GM23248 (cell line): Measurements from ENCODE around the gene RTN4. TPM values are rescaled to one million over a fixed set of nuclear protein-coding genes. Genes with fewer than 3 reads are reported as not detected.

Experiments used
- DNase-seq: peaks from one replicate; pipeline ENCODE4 v3.0.0-alpha.2; 2015
- H2AFZ ChIP-seq: fragments of 200-600 bp; sonication (generic); 2 replicates; pipeline ENCODE4 v1.6.1; 2016; ENCODE audit warnings: antibody characterized with exemption
- H3F3A ChIP-seq: fragments of 200-600 bp; sonication (generic); 2 replicates; pipeline ENCODE4 v1.6.1; 2016; ENCODE audit warnings: mild to moderate bottlenecking, antibody characterized with exemption, mixed run types; ENCODE audit not compliant: insufficient read depth
- H3K27ac ChIP-seq: fragments of 200-600 bp; sonication (generic); 2 replicates; pipeline ENCODE4 v1.5.1; 2016; ENCODE audit warnings: mild to moderate bottlenecking
- H3K27me3 ChIP-seq: fragments of 200-600 bp; sonication (generic); replicated peaks from 2 replicates; pipeline ENCODE4 v1.6.1; 2016; ENCODE audit warnings: mild to moderate bottlenecking; ENCODE audit not compliant: insufficient read depth
- H3K36me3 ChIP-seq: fragments of 200-600 bp; sonication (generic); 2 replicates; pipeline ENCODE4 v1.6.1; 2016; ENCODE audit warnings: low read depth, mild to moderate bottlenecking
- H3K4me1 ChIP-seq: fragments of 200-600 bp; sonication (generic); 2 replicates; pipeline ENCODE4 v1.6.1; 2016; ENCODE audit warnings: mild to moderate bottlenecking; ENCODE audit not compliant: insufficient read depth
- H3K4me2 ChIP-seq: fragments of 200-600 bp; sonication (generic); one replicate; pipeline ENCODE4 v1.6.1; 2016; ENCODE audit warnings: mild to moderate bottlenecking; ENCODE audit not compliant: unreplicated experiment
- H3K4me3 ChIP-seq: fragments of 200-600 bp; sonication (generic); 2 replicates; pipeline ENCODE4 v1.5.1; 2016; ENCODE audit warnings: mild to moderate bottlenecking
- H3K79me2 ChIP-seq: fragments of 200-600 bp; sonication (generic); 2 replicates; pipeline ENCODE4 v1.6.1; 2016; ENCODE audit warnings: mild to moderate bottlenecking; ENCODE audit not compliant: insufficient read depth
- H3K9ac ChIP-seq: fragments of 200-600 bp; sonication (generic); 2 replicates; pipeline ENCODE4 v1.6.1; 2016; ENCODE audit warnings: mild to moderate bottlenecking
- H3K9me2 ChIP-seq: fragments of 200-600 bp; sonication (generic); 2 replicates; pipeline ENCODE4 v1.6.1; 2016; ENCODE audit warnings: mixed run types, mild to moderate bottlenecking, moderate library complexity; ENCODE audit not compliant: insufficient read depth
- H3K9me3 ChIP-seq: fragments of 200-600 bp; sonication (generic); one replicate; pipeline ENCODE4 v1.6.1; 2017; ENCODE audit warnings: low read depth
- H4K20me1 ChIP-seq: fragments of 200-600 bp; sonication (generic); 2 replicates; pipeline ENCODE4 v1.6.0; 2016; ENCODE audit not compliant: insufficient read depth
- EZH2 ChIP-seq: fragments of 200-600 bp; sonication (generic); IDR thresholded peaks from 2 replicates; pipeline ENCODE4 v1.6.1; 2018; ENCODE audit warnings: antibody characterized with exemption, mild to moderate bottlenecking; ENCODE audit not compliant: insufficient read depth, poor library complexity, severe bottlenecking
- EZH2phosphoT487 ChIP-seq: fragments of 200-600 bp; sonication (generic); IDR thresholded peaks from 2 replicates; pipeline ENCODE4 v1.6.1; 2018; ENCODE audit warnings: antibody characterized with exemption, moderate library complexity, mild to moderate bottlenecking, low read depth; ENCODE audit not compliant: insufficient read depth
- WGBS, 2 experiments: methylation state at CpG; one replicate each; pipeline ENCODE4 v1.1.6; 2015 to 2017; ENCODE audit warnings: low lambda C conversion rate in 2 of 2, low coverage in 1 of 2; ENCODE audit errors: missing lambda C conversion rate in 2 of 2; 5-methylcytosine and 5-hydroxymethylcytosine counted together
- in situ Hi-C: fragments of 300-500 bp; cut with MboI; formaldehyde crosslinking; loops from 2 replicates; pipeline ENCODE4 v1.15.0; 2020
- polyA plus RNA-seq: library from polyadenylated mRNA; unstranded; fragments of >200 nt; fragmentation: Nextera tagmentation; extraction: Ambion mirVana; gene quantifications from 2 replicates; pipeline ENCODE4 v1.2.1, GENCODE V29; 2016
- total RNA-seq: library from RNA; depleted of rRNA; stranded (reverse); fragments of >200 nt; shearing (Covaris generic); gene quantifications from 2 replicates; pipeline ENCODE4 v1.2.3, GENCODE V29; 2014

Gene RTN4
- total and polyA plus RNA-seq, 2 experiments from 2014 or later: 361 to 425 TPM

DNA sequence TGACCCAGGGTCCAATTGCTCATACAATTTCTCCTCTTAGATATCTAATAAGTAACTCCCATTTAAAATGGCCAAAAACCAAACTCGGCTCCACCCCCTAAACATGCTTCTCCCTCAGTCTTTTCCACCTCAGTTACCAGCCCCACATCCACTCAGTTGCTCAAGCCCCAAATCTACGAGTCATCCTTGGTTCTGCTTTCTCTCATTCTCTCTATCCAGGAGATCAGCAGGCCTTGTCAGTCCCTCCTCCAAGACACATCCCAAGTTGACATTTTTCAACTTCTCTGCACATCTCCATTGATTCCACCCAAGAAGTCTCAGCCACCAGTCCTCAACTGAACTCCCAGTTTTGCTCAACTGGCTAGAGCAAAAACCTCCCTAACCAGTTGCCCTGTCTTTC lies 40.5 kb upstream of the RTN4 start:
- no peak overlapping the region for H3K9ac ChIP-seq
- H4K20me1 ChIP-seq: no peaks in the 10 kb centered on the region
- DNase-seq: peak; percentile 65
- H3K4me3 ChIP-seq: no peak overlapping the region
- peaks cover 18% of the 10 kb centered on the region for H3K4me1 ChIP-seq
- 81 to 88% methylated on average over 2 of the region's 2 CpGs for WGBS, 2 experiments
- no peaks in the 10 kb centered on the region for H3K79me2 ChIP-seq
- H3K27ac ChIP-seq: no peak overlapping the region
- H2AFZ ChIP-seq: no peak overlapping the region
- 0 out of 2 replicates have a peak, but pooled peaks cover 5% of the 10 kb centered on the region for H3F3A ChIP-seq
- no peak overlapping the region for H3K4me2 ChIP-seq
- H3K9me3 ChIP-seq: no peaks in the 10 kb centered on the region
- H3K36me3 ChIP-seq: no peaks in the 10 kb centered on the region
- in situ Hi-C loops: no loop called here
- TF ChIP-seq EZH2 (no peak), EZH2phosphoT487 (no peak)
- H3K27me3 ChIP-seq: no peaks in the 10 kb centered on the region
- H3K9me2 ChIP-seq: no peaks in the 10 kb centered on the region

DNA sequence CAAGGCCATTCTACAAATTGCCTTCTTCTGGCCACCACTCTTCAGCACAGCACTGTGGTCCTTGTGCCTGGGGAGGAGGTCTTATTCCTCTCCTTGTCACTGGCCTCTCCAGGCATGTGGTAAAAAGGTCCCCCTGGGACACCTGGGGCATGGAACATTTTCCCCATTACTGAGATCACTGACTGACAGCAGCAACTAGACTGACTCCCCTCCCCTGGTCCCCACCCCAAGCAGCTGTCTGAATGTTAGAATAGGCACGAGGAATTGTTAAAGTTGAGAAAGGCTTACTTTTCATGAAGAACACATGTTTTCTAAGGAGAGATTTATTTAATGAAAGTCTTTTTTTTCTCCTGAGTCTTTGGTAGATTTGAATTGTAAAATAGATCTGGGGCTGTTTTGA lies 39.5 kb upstream of the RTN4 start:
- Histone ChIP-seq H3K27ac (no peak overlapping the region), H3K27me3 (no peaks in the 10 kb centered on the region), H4K20me1 (no peaks in the 10 kb centered on the region), H3K9me2 (no peaks in the 10 kb centered on the region), H3K4me2 (no peak overlapping the region), H3K9me3 (no peaks in the 10 kb centered on the region), H3K36me3 (no peaks in the 10 kb centered on the region), H3K79me2 (no peaks in the 10 kb centered on the region), H2AFZ (no peak overlapping the region), H3K4me1 (peaks cover 18% of the 10 kb centered on the region), H3K9ac (no peak overlapping the region), H3K4me3 (no peak overlapping the region), H3F3A (0 out of 2 replicates have a peak, but pooled peaks cover 5% of the 10 kb centered on the region)
- WGBS, 2 experiments: 67 to 77% methylated on average over 1 of the region's 1 CpG
- in situ Hi-C loops: no loop called here
- no peak for TF ChIP-seq EZH2phosphoT487
- no peak for TF ChIP-seq EZH2
- DNase-seq: no peak

DNA sequence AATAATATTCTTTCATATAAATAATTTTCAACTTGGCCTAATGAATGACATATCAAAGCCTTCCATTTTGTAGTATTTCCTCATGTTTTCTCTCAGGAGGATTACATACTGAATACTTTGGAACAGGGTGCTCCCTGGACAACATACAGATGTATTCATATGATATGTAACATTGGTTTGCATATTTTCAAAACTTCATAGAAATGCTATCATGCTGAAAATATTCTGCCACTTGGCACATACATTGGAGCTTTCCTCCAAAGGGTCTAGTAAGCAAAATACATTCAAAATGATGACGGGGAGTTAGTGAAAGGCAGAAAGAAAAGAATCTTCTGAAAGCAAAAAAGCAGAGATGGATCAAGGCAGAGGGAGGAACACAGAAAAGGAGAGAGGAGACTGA lies 38.1 kb upstream of the RTN4 start:
- no peak overlapping the region for H2AFZ ChIP-seq
- in situ Hi-C loops: no loop called here
- H3K27me3 ChIP-seq: no peaks in the 10 kb centered on the region
- no peaks in the 10 kb centered on the region for H3K9me2 ChIP-seq
- peaks cover 12% of the 10 kb centered on the region for H3K4me1 ChIP-seq
- 97 to 100% methylated on average over 1 of the region's 1 CpG for WGBS, 2 experiments
- no peaks in the 10 kb centered on the region for H3K36me3 ChIP-seq
- no peak overlapping the region for H3K9ac ChIP-seq
- no peak for DNase-seq
- H3K79me2 ChIP-seq: no peaks in the 10 kb centered on the region
- H4K20me1 ChIP-seq: no peaks in the 10 kb centered on the region
- no peaks in the 10 kb centered on the region for H3K9me3 ChIP-seq
- H3F3A ChIP-seq: 0 out of 2 replicates have a peak, but pooled peaks cover 5% of the 10 kb centered on the region
- no peak overlapping the region for H3K4me2 ChIP-seq
- no peak overlapping the region for H3K27ac ChIP-seq
- no peak for TF ChIP-seq EZH2phosphoT487
- no peak for TF ChIP-seq EZH2
- H3K4me3 ChIP-seq: no peak overlapping the region

DNA sequence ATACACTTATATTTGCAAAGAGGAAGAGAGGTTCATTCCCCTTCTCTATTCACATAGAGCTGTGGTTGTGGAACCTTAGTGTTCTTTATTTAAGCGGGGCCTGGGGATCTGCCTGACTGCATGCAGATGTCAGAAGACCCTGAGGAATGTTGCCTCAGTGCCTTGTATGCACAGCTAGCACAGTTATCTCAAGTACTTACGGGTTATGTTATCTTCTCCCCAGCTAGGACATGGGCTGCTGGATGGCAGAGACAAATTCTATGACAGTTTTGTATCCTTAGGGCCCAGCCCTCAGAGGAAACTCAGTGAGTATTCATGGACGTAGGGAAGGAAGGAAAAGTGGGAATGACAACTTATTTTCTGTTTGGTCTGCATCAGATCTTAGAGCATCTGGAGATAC lies 37.7 kb upstream of the RTN4 start:
- H3K9ac ChIP-seq: no peak overlapping the region
- H3K36me3 ChIP-seq: no peaks in the 10 kb centered on the region
- H3K4me3 ChIP-seq: no peak overlapping the region
- H3K79me2 ChIP-seq: no peaks in the 10 kb centered on the region
- no peaks in the 10 kb centered on the region for H3K9me3 ChIP-seq
- no peak for DNase-seq
- no peaks in the 10 kb centered on the region for H4K20me1 ChIP-seq
- no peak overlapping the region for H3K27ac ChIP-seq
- H3K4me2 ChIP-seq: no peak overlapping the region
- WGBS, 2 experiments: 81 to 86% methylated on average over 3 of the region's 3 CpGs
- no peak overlapping the region for H2AFZ ChIP-seq
- no peaks in the 10 kb centered on the region for H3K27me3 ChIP-seq
- TF ChIP-seq EZH2 (no peak), EZH2phosphoT487 (no peak)
- H3K9me2 ChIP-seq: no peaks in the 10 kb centered on the region
- 0 out of 2 replicates have a peak, but pooled peaks cover 4% of the 10 kb centered on the region for H3F3A ChIP-seq
- peaks cover 10% of the 10 kb centered on the region for H3K4me1 ChIP-seq
- in situ Hi-C loops: no loop called here

DNA sequence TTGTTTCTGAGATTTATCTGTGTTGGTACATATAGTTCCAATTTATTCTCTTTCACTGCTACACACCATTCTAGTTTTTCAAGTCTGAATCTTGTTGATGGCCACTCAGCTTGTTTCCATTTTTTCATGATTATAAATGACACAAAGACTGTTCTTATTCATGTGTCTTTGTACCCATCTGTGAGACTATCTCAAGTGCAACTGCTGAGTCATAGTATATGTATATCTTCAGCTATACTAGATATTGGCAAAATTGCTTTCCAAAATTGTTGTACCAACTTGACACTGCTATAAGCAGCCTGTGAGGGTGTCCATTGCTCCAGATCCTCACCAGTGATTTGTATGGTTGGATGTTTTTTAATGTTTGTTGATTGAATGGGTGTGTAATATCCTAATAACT lies 37.2 kb upstream of the RTN4 start:
- H3F3A ChIP-seq: no peaks in the 10 kb centered on the region
- TF ChIP-seq EZH2 (no peak), EZH2phosphoT487 (no peak)
- no peaks in the 10 kb centered on the region for H3K36me3 ChIP-seq
- H4K20me1 ChIP-seq: no peaks in the 10 kb centered on the region
- H3K4me2 ChIP-seq: no peak overlapping the region
- no peaks in the 10 kb centered on the region for H3K9me2 ChIP-seq
- H3K4me3 ChIP-seq: no peak overlapping the region
- H3K27ac ChIP-seq: no peak overlapping the region
- H2AFZ ChIP-seq: no peak overlapping the region
- peaks cover 7% of the 10 kb centered on the region for H3K4me1 ChIP-seq
- no peaks in the 10 kb centered on the region for H3K27me3 ChIP-seq
- no peaks in the 10 kb centered on the region for H3K9me3 ChIP-seq
- no peaks in the 10 kb centered on the region for H3K79me2 ChIP-seq
- DNase-seq: no peak
- in situ Hi-C loops: no loop called here
- no peak overlapping the region for H3K9ac ChIP-seq
